ENCODE measurements around the gene CHRNA4.

Gene CHRNA4

GRCh38 chr20:63403403-63404105, 42.4 kb upstream of the CHRNA4 start:
- Histone ChIP-seq H2AFZ (ENCODE audit: low read length, unreplicated experiment) (no peak overlapping the region), H3K27ac (ENCODE audit: low read depth, low read length) (no peak overlapping the region), H3K4me1 (ENCODE audit: control insufficient read depth, insufficient read depth, low read length, unreplicated experiment) (no peaks in the 10 kb centered on the region), H3K79me2 (ENCODE audit: control insufficient read depth, insufficient read depth, low read length, unreplicated experiment) (no peaks in the 10 kb centered on the region), H3K36me3 (ENCODE audit: insufficient read depth, low read length) (no peaks in the 10 kb centered on the region), H3K4me3 (ENCODE audit: low read depth, low read length) (no peak overlapping the region), H3K27me3 (ENCODE audit: insufficient read depth, low read length) (no peaks in the 10 kb centered on the region)

GRCh38 chr20:63402860-63403220, 41.7 kb upstream of the CHRNA4 start:
- H3K4me3 ChIP-seq (ENCODE audit: low read depth, low read length) = no peak overlapping the region
- H3K36me3 ChIP-seq (ENCODE audit: insufficient read depth, low read length) = no peaks in the 10 kb centered on the region
- H3K79me2 ChIP-seq (ENCODE audit: control insufficient read depth, insufficient read depth, low read length, unreplicated experiment) = no peaks in the 10 kb centered on the region
- no peak overlapping the region for H3K27ac ChIP-seq (ENCODE audit: low read depth, low read length)
- H3K27me3 ChIP-seq (ENCODE audit: insufficient read depth, low read length) = no peaks in the 10 kb centered on the region
- H2AFZ ChIP-seq (ENCODE audit: low read length, unreplicated experiment) = no peak overlapping the region
- H3K4me1 ChIP-seq (ENCODE audit: control insufficient read depth, insufficient read depth, low read length, unreplicated experiment) = no peaks in the 10 kb centered on the region

GRCh38 chr20:63402181-63402859, 41.2 kb upstream of the CHRNA4 start:
- Histone ChIP-seq H3K36me3 (ENCODE audit: insufficient read depth, low read length) (no peaks in the 10 kb centered on the region), H3K4me1 (ENCODE audit: control insufficient read depth, insufficient read depth, low read length, unreplicated experiment) (no peaks in the 10 kb centered on the region), H2AFZ (ENCODE audit: low read length, unreplicated experiment) (no peak overlapping the region), H3K27ac (ENCODE audit: low read depth, low read length) (no peak overlapping the region), H3K27me3 (ENCODE audit: insufficient read depth, low read length) (no peaks in the 10 kb centered on the region), H3K79me2 (ENCODE audit: control insufficient read depth, insufficient read depth, low read length, unreplicated experiment) (no peaks in the 10 kb centered on the region), H3K4me3 (ENCODE audit: low read depth, low read length) (no peak overlapping the region)

- H3K79me2 ChIP-seq (ENCODE audit: control insufficient read depth, insufficient read depth, low read length, unreplicated experiment) = no peaks in the 10 kb centered on the region
- H3K27ac ChIP-seq (ENCODE audit: low read depth, low read length) = no peak overlapping the region
- H3K4me1 ChIP-seq (ENCODE audit: control insufficient read depth, insufficient read depth, low read length, unreplicated experiment) = no peaks in the 10 kb centered on the region
- no peaks in the 10 kb centered on the region for H3K27me3 ChIP-seq (ENCODE audit: insufficient read depth, low read length)
- H3K36me3 ChIP-seq (ENCODE audit: insufficient read depth, low read length) = no peaks in the 10 kb centered on the region
- H2AFZ ChIP-seq (ENCODE audit: low read length, unreplicated experiment) = no peak overlapping the region
- no peak overlapping the region for H3K4me3 ChIP-seq (ENCODE audit: low read depth, low read length)
Observed at GRCh38 chr20:63401384-63402110, 40.4 kb upstream of the CHRNA4 start.

- Histone ChIP-seq H3K27ac (ENCODE audit: low read depth, low read length) (no peak overlapping the region), H3K27me3 (ENCODE audit: insufficient read depth, low read length) (no peaks in the 10 kb centered on the region), H3K4me1 (ENCODE audit: control insufficient read depth, insufficient read depth, low read length, unreplicated experiment) (no peaks in the 10 kb centered on the region), H3K36me3 (ENCODE audit: insufficient read depth, low read length) (no peaks in the 10 kb centered on the region), H3K4me3 (ENCODE audit: low read depth, low read length) (no peak overlapping the region), H2AFZ (ENCODE audit: low read length, unreplicated experiment) (no peak overlapping the region), H3K79me2 (ENCODE audit: control insufficient read depth, insufficient read depth, low read length, unreplicated experiment) (no peaks in the 10 kb centered on the region)
Observed at GRCh38 chr20:63400486-63401210, 39.5 kb upstream of the CHRNA4 start.

- no peaks in the 10 kb centered on the region for H3K79me2 ChIP-seq (ENCODE audit: control insufficient read depth, insufficient read depth, low read length, unreplicated experiment)
- H3K4me3 ChIP-seq (ENCODE audit: low read depth, low read length) = no peak overlapping the region
- peaks cover 1% of the 10 kb centered on the region; the same call in 1 of the 2 replicates for H3K27me3 ChIP-seq (ENCODE audit: insufficient read depth, low read length)
- no peaks in the 10 kb centered on the region for H3K36me3 ChIP-seq (ENCODE audit: insufficient read depth, low read length)
- no peaks in the 10 kb centered on the region for H3K4me1 ChIP-seq (ENCODE audit: control insufficient read depth, insufficient read depth, low read length, unreplicated experiment)
- no peak overlapping the region for H3K27ac ChIP-seq (ENCODE audit: low read depth, low read length)
- no peak overlapping the region for H2AFZ ChIP-seq (ENCODE audit: low read length, unreplicated experiment)
Observed at GRCh38 chr20:63399596-63400375, 38.6 kb upstream of the CHRNA4 start.

GRCh38 chr20:63398744-63399514, 37.8 kb upstream of the CHRNA4 start:
- no peaks in the 10 kb centered on the region for H3K4me1 ChIP-seq (ENCODE audit: control insufficient read depth, insufficient read depth, low read length, unreplicated experiment)
- no peak overlapping the region for H2AFZ ChIP-seq (ENCODE audit: low read length, unreplicated experiment)
- H3K79me2 ChIP-seq (ENCODE audit: control insufficient read depth, insufficient read depth, low read length, unreplicated experiment) = no peaks in the 10 kb centered on the region
- no peak overlapping the region for H3K27ac ChIP-seq (ENCODE audit: low read depth, low read length)
- H3K36me3 ChIP-seq (ENCODE audit: insufficient read depth, low read length) = no peaks in the 10 kb centered on the region
- H3K4me3 ChIP-seq (ENCODE audit: low read depth, low read length) = no peak overlapping the region
- H3K27me3 ChIP-seq (ENCODE audit: insufficient read depth, low read length) = peaks cover 4% of the 10 kb centered on the region; the same call in 1 of the 2 replicates

GRCh38 chr20:63397946-63398450, 36.8 kb upstream of the CHRNA4 start:
- H3K27me3 ChIP-seq (ENCODE audit: insufficient read depth, low read length) = peaks cover 4% of the 10 kb centered on the region; the same call in 1 of the 2 replicates
- H2AFZ ChIP-seq (ENCODE audit: low read length, unreplicated experiment) = no peak overlapping the region
- H3K79me2 ChIP-seq (ENCODE audit: control insufficient read depth, insufficient read depth, low read length, unreplicated experiment) = no peaks in the 10 kb centered on the region
- no peaks in the 10 kb centered on the region for H3K4me1 ChIP-seq (ENCODE audit: control insufficient read depth, insufficient read depth, low read length, unreplicated experiment)
- H3K36me3 ChIP-seq (ENCODE audit: insufficient read depth, low read length) = no peaks in the 10 kb centered on the region
- H3K4me3 ChIP-seq (ENCODE audit: low read depth, low read length) = no peak overlapping the region
- H3K27ac ChIP-seq (ENCODE audit: low read depth, low read length) = no peak overlapping the region

GRCh38 chr20:63397155-63397843, 36.1 kb upstream of the CHRNA4 start:
- Histone ChIP-seq H3K36me3 (ENCODE audit: insufficient read depth, low read length) (no peaks in the 10 kb centered on the region), H3K27ac (ENCODE audit: low read depth, low read length) (no peak overlapping the region), H3K27me3 (ENCODE audit: insufficient read depth, low read length) (peaks cover 4% of the 10 kb centered on the region; the same call in 1 of the 2 replicates), H2AFZ (ENCODE audit: low read length, unreplicated experiment) (no peak overlapping the region), H3K4me1 (ENCODE audit: control insufficient read depth, insufficient read depth, low read length, unreplicated experiment) (no peaks in the 10 kb centered on the region), H3K79me2 (ENCODE audit: control insufficient read depth, insufficient read depth, low read length, unreplicated experiment) (no peaks in the 10 kb centered on the region), H3K4me3 (ENCODE audit: low read depth, low read length) (no peak overlapping the region)
